ENCODE data around the gene ARRDC4. TPM values are rescaled to one million over a fixed set of nuclear protein-coding genes. Genes with fewer than 3 reads are reported as not detected.

ARRDC4 gene
- total RNA-seq, 1 donor from 2014 or later = 29.7 TPM

DNA sequence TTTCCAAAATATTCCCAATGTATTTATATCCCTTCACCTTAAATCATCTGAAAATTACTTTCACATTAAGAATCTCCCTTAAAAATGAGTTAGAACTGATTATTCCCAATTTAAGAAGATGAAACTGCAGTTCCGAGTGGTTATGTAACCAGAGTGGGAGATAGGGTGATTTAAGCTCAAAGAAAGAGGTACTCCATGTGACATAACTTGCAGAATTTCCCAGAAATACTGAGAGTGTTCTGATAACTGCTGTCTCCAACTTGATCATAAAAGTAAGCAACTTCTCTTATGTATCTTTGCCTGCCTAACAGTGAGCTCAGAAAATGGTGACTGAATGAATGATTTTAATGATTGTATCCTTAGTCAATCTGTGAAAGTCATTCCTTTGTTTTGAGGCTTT, 32.3 kb downstream of the ARRDC4 start:
- TF ChIP-seq, protein P1, sequence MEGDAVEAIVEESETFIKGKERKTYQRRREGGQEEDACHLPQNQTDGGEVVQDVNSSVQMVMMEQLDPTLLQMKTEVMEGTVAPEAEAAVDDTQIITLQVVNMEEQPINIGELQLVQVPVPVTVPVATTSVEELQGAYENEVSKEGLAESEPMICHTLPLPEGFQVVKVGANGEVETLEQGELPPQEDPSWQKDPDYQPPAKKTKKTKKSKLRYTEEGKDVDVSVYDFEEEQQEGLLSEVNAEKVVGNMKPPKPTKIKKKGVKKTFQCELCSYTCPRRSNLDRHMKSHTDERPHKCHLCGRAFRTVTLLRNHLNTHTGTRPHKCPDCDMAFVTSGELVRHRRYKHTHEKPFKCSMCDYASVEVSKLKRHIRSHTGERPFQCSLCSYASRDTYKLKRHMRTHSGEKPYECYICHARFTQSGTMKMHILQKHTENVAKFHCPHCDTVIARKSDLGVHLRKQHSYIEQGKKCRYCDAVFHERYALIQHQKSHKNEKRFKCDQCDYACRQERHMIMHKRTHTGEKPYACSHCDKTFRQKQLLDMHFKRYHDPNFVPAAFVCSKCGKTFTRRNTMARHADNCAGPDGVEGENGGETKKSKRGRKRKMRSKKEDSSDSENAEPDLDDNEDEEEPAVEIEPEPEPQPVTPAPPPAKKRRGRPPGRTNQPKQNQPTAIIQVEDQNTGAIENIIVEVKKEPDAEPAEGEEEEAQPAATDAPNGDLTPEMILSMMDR (IDR thresholded peaks at IDR 0.05) = no peak
- Histone ChIP-seq H3K4me1 (no peaks in the 10 kb centered on the region), H3K27me3 (no peaks in the 10 kb centered on the region), H3K27ac (no peak overlapping the region), H3K4me3 (no peak overlapping the region), H3K36me3 (no peaks in the 10 kb centered on the region), H3K9me3 (no peaks in the 10 kb centered on the region)
- DNase-seq (ENCODE audit: low spot score in 2 of 2) = no peak
- intact Hi-C loops (cut with DNase I) = no loop called here

DNA sequence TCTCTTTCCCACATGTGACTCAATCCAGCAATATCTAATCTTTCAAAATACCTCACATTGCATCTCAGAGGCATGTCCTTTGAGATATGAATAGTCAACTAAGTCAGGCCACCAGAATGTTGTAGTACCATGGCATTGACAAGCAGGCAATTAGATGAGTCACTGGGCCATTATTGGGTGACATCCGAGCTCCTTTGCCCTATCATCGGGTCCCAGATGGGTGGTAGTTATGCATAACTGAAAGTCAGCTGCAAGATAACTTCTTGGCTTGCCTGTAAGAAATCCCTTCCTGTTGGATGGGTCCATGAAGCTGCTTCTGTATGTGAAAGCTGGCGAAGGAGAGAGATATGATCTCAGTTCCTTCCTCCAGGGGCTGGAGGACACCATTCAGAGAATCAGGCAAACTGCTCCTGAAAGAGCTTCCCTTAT, 32.8 kb downstream of the ARRDC4 start:
- no peak for DNase-seq (ENCODE audit: low spot score in 2 of 2)
- Histone ChIP-seq H3K4me3 (no peak overlapping the region), H3K27ac (no peak overlapping the region), H3K9me3 (no peaks in the 10 kb centered on the region), H3K27me3 (no peaks in the 10 kb centered on the region), H3K36me3 (no peaks in the 10 kb centered on the region), H3K4me1 (no peaks in the 10 kb centered on the region)
- intact Hi-C loops (cut with DNase I) = no loop called here
- TF ChIP-seq, protein P1 (IDR thresholded peaks at IDR 0.05) = no peak

DNA sequence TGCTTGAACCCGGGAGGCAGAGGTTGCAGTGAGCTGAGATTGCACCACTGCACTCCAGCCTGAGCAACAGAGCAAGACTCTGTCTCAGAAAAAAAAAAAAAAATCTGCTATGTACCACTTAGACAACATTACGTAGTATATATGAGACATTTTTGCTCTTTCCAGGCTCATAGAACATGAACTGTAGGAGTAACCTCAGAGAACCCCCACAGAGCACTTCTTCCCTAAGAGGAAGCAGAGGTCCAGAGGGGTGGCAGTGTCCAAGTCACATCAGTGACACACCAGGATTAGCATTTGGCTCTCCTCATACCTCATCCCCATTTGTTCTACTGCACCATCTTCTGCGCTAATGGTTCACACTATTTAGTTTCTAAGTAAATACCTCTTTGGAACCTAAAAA, 33.7 kb downstream of the ARRDC4 start:
- intact Hi-C loops (cut with DNase I) = no loop called here
- TF ChIP-seq, protein P1 (IDR thresholded peaks at IDR 0.05) = no peak

DNA sequence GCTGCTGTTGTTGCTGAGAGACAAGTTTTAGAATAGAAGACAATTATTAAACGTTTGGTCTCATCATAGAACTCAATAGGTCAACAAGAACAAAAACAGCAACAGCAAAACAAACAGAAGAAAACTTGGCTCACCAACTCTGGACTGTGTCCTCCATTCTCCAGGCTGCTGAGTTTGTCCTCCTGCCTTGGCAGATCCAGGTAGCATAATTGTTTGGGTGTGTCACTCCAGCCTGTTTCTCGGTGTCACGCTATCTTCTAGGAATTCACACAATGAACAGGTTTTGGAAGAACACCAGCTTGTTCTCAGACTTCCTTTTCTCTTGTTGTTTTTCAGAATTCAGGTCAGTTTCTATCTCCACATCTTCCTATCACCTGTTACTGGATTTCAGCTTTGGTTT, 34.7 kb downstream of the ARRDC4 start:
- Histone ChIP-seq H3K4me1 (no peaks in the 10 kb centered on the region), H3K27ac (no peak overlapping the region), H3K4me3 (no peak overlapping the region), H3K9me3 (no peaks in the 10 kb centered on the region), H3K36me3 (no peaks in the 10 kb centered on the region), H3K27me3 (no peaks in the 10 kb centered on the region)
- intact Hi-C loops (cut with DNase I) = no loop called here
- no peak for DNase-seq (ENCODE audit: low spot score in 2 of 2)
- TF ChIP-seq, protein P1 (IDR thresholded peaks at IDR 0.05) = no peak

More for the DNA sequence above, 33.7 kb downstream of the ARRDC4 start:
- Histone ChIP-seq H3K4me3 (no peak overlapping the region), H3K9me3 (no peaks in the 10 kb centered on the region), H3K36me3 (no peaks in the 10 kb centered on the region), H3K27ac (no peak overlapping the region), H3K4me1 (no peaks in the 10 kb centered on the region), H3K27me3 (no peaks in the 10 kb centered on the region)
- DNase-seq (ENCODE audit: low spot score in 2 of 2) = no peak

DNA sequence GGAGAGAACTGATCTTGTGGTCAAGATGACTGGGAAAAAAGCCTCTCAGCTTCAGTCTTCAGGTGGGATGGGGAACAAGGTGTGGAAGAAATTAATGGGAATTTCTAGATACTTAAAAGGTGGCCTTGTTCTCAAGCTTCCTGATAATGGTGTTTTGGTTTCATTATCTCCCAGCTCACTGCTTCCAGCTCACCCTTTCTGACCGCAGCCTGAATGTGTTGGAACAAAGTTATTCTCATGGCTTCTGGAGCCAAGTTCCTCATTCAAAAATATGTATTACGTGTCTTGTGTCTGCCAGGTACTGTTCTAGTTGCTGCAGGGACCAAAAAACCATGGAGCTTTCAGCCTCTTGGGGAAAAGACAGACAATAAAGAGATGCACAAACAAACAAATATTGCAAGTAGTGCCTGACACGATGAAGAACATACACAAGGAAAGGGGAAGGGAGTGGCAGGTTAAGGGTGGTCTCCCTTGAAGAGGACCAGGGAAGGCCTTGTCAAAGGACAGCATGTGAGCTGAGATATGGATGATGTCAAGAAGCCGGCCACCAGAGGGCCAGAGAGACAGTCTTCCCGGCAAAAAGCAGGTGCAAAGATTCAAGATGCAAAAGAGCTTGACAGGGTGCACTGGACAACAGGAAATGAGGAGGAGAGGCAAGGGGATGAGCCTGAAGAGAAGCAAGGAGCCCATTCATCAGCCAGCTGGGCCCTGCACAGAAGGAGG, 35.5 kb downstream of the ARRDC4 start:
- TF ChIP-seq, protein P1 (IDR thresholded peaks at IDR 0.05) = peak in 1 of 3 experiments; percentile 14
- H3K27ac ChIP-seq = no peak overlapping the region
- no peaks in the 10 kb centered on the region for H3K27me3 ChIP-seq
- intact Hi-C loops (cut with DNase I) = no loop called here
- H3K9me3 ChIP-seq = no peaks in the 10 kb centered on the region
- DNase-seq (ENCODE audit: low spot score in 2 of 2) = no peak
- H3K4me3 ChIP-seq = no peak overlapping the region
- H3K36me3 ChIP-seq = no peaks in the 10 kb centered on the region
- no peaks in the 10 kb centered on the region for H3K4me1 ChIP-seq
